Activated CD4-positive, CD25-positive, alpha-beta regulatory T cell (primary cell): Measurements from ENCODE around the gene ETV3L.
"Not testable (repeated sequence)": the region's sequence is repeated elsewhere in the genome, so short reads cannot be mapped to it uniquely, and the experiment has no call there.

ENCODE experiments used
- DNase-seq, 4 experiments: peaks; one replicate each; lab custom pipeline; 2025; lab: John Stamatoyannopoulos, UW

ETV3L gene

GRCh38 chr1:157077394-157077793 is 22.2 kb downstream of the ETV3L start:
- DNase-seq, result no peak

GRCh38 chr1:157073944-157074685 is 25.5 kb downstream of the ETV3L start:
- DNase-seq, result no peak

GRCh38 chr1:157069601-157070000 is 30.0 kb downstream of the ETV3L start:
- DNase-seq, result no peak

GRCh38 chr1:157059241-157059640 is 40.4 kb downstream of the ETV3L start:
- DNase-seq, result not testable (repeated sequence)

DNA sequence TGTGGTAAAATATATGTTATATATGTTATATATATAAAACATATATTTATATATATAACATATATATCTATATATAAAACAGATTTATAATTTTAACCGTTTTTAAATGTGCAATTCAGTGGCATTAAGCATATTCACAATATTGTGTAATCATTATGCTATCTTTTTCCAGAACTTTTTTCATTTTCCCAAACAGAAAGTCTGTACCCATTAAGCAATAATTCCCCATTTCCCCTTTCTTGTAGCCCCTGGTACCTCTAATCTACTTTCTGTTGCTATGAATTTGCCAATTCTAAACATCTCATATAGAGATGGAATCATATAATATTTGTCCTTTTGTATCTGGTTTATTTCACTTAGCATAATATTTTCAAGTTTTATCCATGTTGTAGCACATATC is 43.3 kb downstream of the ETV3L start:
- DNase-seq, result no peak

- DNase-seq, result not testable (repeated sequence)
These were observed 43.9 kb downstream of the ETV3L start for GRCh38 chr1:157055729-157056128.

- no peak for DNase-seq
These were observed 48.8 kb downstream of the ETV3L start for GRCh38 chr1:157050836-157051235.

DNA sequence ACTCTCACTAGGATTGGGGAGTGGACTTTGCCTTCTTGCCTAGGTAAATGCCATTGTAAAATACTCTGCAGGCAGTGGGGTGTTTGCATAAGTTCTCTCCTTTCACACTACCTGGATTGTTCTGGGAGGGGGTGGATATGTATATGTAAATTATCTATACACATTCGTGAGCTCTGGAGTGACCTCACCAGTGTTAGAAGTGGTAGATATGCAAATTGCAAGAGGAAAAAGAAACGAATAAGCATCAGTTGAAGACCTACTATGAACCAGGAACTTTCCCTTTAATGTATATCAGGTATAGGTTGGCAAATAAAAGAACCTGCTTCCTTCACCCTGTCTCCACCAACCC is 52.6 kb downstream of the ETV3L start:
- no peak for DNase-seq

DNA sequence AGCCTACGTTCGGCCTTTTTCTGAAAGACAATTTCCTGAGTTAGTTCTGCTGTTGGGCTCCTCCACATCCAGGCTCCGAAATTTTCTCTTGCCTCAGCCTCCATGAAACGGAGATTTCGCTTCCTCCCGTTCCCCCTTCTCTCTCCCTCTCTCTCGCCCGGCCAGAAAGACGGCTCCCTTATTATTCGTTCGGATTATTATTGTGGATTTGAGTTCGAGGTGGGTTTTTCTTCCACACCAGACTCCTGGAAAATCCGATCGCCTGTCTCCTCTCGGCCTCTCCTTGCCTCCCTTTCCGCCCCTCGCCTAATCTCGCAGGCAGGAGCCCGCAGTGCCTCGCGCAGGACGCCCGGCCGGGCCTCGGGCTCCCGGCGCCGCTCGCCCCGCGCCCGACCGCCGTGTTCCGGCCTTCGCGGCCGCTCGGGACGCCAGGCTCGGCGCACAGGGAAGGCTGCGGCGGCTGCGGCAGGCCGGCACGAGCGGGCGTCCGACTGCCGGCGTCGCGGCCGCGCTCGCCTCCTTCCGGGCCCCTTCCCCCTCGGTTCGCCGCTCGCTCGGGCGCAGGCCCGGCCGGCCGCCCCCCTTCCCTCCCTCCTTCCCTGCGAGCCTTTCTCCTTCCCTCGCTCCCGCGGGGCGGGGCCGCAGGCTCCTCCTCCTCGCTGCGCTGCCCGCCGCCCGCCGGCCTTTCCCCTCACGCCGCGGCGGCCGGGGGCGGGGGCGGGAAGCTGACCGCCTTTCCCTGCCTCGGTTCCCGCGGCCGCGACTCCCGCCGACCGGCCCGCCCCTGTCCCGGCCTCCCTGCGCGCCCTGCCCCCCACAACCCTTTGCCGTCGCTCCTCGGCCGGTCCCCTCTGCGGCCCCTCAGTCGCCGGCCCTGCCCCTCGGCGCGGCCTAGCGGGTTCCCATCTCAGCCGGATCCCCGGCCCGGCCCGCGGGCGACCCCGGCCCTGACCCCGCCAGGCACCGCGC is 54.1 kb downstream of the ETV3L start, which contains the start of gene ARHGEF11:
TSS of gene ARHGEF11 (minus strand) at position 493 of the 969 bp plus-strand sequence. CDS start 1,412 bp downstream, outside the sequence.
- DNase-seq, result no peak

DNA sequence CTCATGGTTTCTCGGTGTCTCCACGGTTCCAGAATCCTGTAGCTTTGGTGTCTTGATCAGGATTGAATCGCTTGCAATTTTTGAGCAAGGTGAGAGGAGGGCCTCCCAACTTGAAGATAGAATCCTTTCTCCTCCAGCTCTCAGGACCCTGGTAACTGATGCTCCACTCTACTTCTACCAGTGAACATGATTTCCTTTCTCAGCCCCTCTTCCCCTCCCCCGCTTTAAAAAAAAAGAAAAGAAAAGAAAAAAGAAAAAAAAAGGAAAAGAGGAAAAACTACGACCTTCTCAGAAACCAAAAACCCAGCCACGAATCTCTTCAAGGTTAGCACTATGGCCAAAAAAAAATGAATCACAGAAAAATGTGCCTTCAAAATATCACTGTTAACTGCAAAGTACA is 55.3 kb downstream of the ETV3L start:
- no peak for DNase-seq

DNA sequence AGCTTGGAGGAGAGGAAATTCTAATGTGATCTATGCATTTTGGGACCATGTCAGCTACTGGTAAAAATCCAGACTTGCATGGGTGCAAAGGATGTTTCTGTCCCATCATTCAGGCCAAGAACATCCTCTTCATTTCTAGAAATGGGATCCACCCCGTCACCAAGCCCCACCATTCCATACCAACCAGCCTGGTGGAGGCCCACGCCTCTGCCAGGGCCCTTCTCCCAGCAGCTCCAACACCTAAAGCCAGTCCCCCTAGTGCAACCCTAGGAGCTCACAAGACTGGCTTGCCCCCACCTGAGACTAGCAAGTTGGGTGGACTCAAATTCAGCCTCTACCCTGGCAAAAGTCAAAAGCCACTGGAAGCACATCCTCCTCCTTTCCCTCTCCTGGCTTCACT is 55.9 kb downstream of the ETV3L start:
- no peak for DNase-seq

GRCh38 chr1:157042846-157043245 is 56.8 kb downstream of the ETV3L start:
- no peak for DNase-seq
